ENCODE data around the gene BAHD1.

The BAHD1 gene

GRCh38 chr15:40436116-40436891, 4.4 kb upstream of the BAHD1 start:
- H3K23ac ChIP-seq (ENCODE audit: low read length): peak overlapping the region; percentile 57
- H2BK5ac ChIP-seq (ENCODE audit: low read length): peak overlapping the region; percentile 65
- peak overlapping the region; percentile 24 for H3K18ac ChIP-seq (ENCODE audit: low read length)
- peak overlapping the region; percentile 77 for H3K4ac ChIP-seq (ENCODE audit: low read depth, low read length)
- peak overlapping the region; percentile 55 for H2AK5ac ChIP-seq (ENCODE audit: low read length)
- no peaks in the 10 kb centered on the region for H3K79me1 ChIP-seq (ENCODE audit: low read length)
- H3K4me3 ChIP-seq (ENCODE audit: low read length): peak overlapping the region; percentile 74
- peak overlapping the region; percentile 97 for H3K56ac ChIP-seq (ENCODE audit: low read length)
- H2BK120ac ChIP-seq (ENCODE audit: low read depth, low read length): no peak overlapping the region
- H3K4me1 ChIP-seq (ENCODE audit: control insufficient read depth, low read depth, low read length): peaks cover 26% of the 10 kb centered on the region
- H2BK15ac ChIP-seq (replicated peaks; ENCODE audit: low read depth): no peak overlapping the region
- H3K4me2 ChIP-seq (ENCODE audit: low read length): peak overlapping the region; percentile 99
- no peak overlapping the region for H4K8ac ChIP-seq (ENCODE audit: low read depth, low read length)
- H3K36me3 ChIP-seq (ENCODE audit: control insufficient read depth, insufficient read depth, low read length): no peaks in the 10 kb centered on the region
- no peak overlapping the region for H4K5ac ChIP-seq (ENCODE audit: low read length)
- peak overlapping the region; percentile 87 for H3K9ac ChIP-seq (ENCODE audit: low read length)
- no peak overlapping the region for H3K27ac ChIP-seq (ENCODE audit: low read depth, low read length)
- H3K27me3 ChIP-seq (ENCODE audit: insufficient read depth, low read length, poor library complexity): no peaks in the 10 kb centered on the region
- DNase-seq: no peak
- H3K79me2 ChIP-seq (ENCODE audit: control insufficient read depth, insufficient read depth, low read length): peaks cover 1% of the 10 kb centered on the region
- WGBS (ENCODE audit: extremely low coverage, insufficient coverage, low lambda C conversion rate): no CpG with 5 or more reads among the region's 39 CpGs

GRCh38 chr15:40436892-40437751, 3.6 kb upstream of the BAHD1 start:
- Histone ChIP-seq H2AK5ac (ENCODE audit: low read length) (peak overlapping the region; percentile 55), H3K4me2 (ENCODE audit: low read length) (peak overlapping the region; percentile 99), H3K27ac (ENCODE audit: low read depth, low read length) (no peak overlapping the region), H2BK15ac (replicated peaks; ENCODE audit: low read depth) (no peak overlapping the region), H3K4me1 (ENCODE audit: control insufficient read depth, low read depth, low read length) (peaks cover 26% of the 10 kb centered on the region), H3K4ac (ENCODE audit: low read depth, low read length) (peak overlapping the region; percentile 19), H3K36me3 (ENCODE audit: control insufficient read depth, insufficient read depth, low read length) (no peaks in the 10 kb centered on the region), H3K4me3 (ENCODE audit: low read length) (peak overlapping the region; percentile 74), H3K18ac (ENCODE audit: low read length) (peak overlapping the region; percentile 24), H3K79me2 (ENCODE audit: control insufficient read depth, insufficient read depth, low read length) (peaks cover 9% of the 10 kb centered on the region), H3K56ac (ENCODE audit: low read length) (peak overlapping the region; percentile 97), H4K8ac (ENCODE audit: low read depth, low read length) (no peak overlapping the region), H2BK120ac (ENCODE audit: low read depth, low read length) (no peak overlapping the region), H3K9ac (ENCODE audit: low read length) (peak overlapping the region; percentile 87), H3K23ac (ENCODE audit: low read length) (peak overlapping the region; percentile 72), H3K79me1 (ENCODE audit: low read length) (no peaks in the 10 kb centered on the region), H4K5ac (ENCODE audit: low read length) (no peak overlapping the region), H2BK5ac (ENCODE audit: low read length) (peak overlapping the region; percentile 65), H3K27me3 (ENCODE audit: insufficient read depth, low read length, poor library complexity) (no peaks in the 10 kb centered on the region)
- DNase-seq: peak; percentile 80
- WGBS (ENCODE audit: extremely low coverage, insufficient coverage, low lambda C conversion rate): no CpG with 5 or more reads among the region's 17 CpGs

- Histone ChIP-seq H2BK5ac (ENCODE audit: low read length) (no peak overlapping the region), H3K79me2 (ENCODE audit: control insufficient read depth, insufficient read depth, low read length) (peaks cover 18% of the 10 kb centered on the region), H3K18ac (ENCODE audit: low read length) (no peak overlapping the region), H3K36me3 (ENCODE audit: control insufficient read depth, insufficient read depth, low read length) (no peaks in the 10 kb centered on the region), H3K4me3 (ENCODE audit: low read length) (peak overlapping the region; percentile 2), H3K27me3 (ENCODE audit: insufficient read depth, low read length, poor library complexity) (no peaks in the 10 kb centered on the region), H2BK15ac (replicated peaks; ENCODE audit: low read depth) (no peak overlapping the region), H2BK120ac (ENCODE audit: low read depth, low read length) (no peak overlapping the region), H3K23ac (ENCODE audit: low read length) (peak overlapping the region; percentile 72), H3K79me1 (ENCODE audit: low read length) (peaks cover 3% of the 10 kb centered on the region), H3K4me1 (ENCODE audit: control insufficient read depth, low read depth, low read length) (peaks cover 28% of the 10 kb centered on the region), H4K8ac (ENCODE audit: low read depth, low read length) (no peak overlapping the region), H3K27ac (ENCODE audit: low read depth, low read length) (no peak overlapping the region), H3K56ac (ENCODE audit: low read length) (peak overlapping the region; percentile 98), H3K4me2 (ENCODE audit: low read length) (peak overlapping the region; percentile 99), H3K4ac (ENCODE audit: low read depth, low read length) (no peak overlapping the region), H4K5ac (ENCODE audit: low read length) (no peak overlapping the region), H2AK5ac (ENCODE audit: low read length) (peak overlapping the region; percentile 38), H3K9ac (ENCODE audit: low read length) (peak overlapping the region; percentile 87)
- no CpG with 5 or more reads among the region's 21 CpGs for WGBS (ENCODE audit: extremely low coverage, insufficient coverage, low lambda C conversion rate)
- DNase-seq: no peak
These were observed 2.7 kb upstream of the BAHD1 start for GRCh38 chr15:40437752-40438687.

GRCh38 chr15:40438712-40439111, 2.0 kb upstream of the BAHD1 start:
- peaks cover 34% of the 10 kb centered on the region for H3K4me1 ChIP-seq (ENCODE audit: control insufficient read depth, low read depth, low read length)
- H3K36me3 ChIP-seq (ENCODE audit: control insufficient read depth, insufficient read depth, low read length): no peaks in the 10 kb centered on the region
- H3K79me2 ChIP-seq (ENCODE audit: control insufficient read depth, insufficient read depth, low read length): peaks cover 25% of the 10 kb centered on the region
- no peak overlapping the region for H4K8ac ChIP-seq (ENCODE audit: low read depth, low read length)
- no peak overlapping the region for H2BK15ac ChIP-seq (replicated peaks; ENCODE audit: low read depth)
- H2AK5ac ChIP-seq (ENCODE audit: low read length): peak overlapping the region; percentile 37
- peak overlapping the region; percentile 73 for H3K9ac ChIP-seq (ENCODE audit: low read length)
- peak overlapping the region; percentile 98 for H3K56ac ChIP-seq (ENCODE audit: low read length)
- H3K79me1 ChIP-seq (ENCODE audit: low read length): peaks cover 8% of the 10 kb centered on the region
- H3K18ac ChIP-seq (ENCODE audit: low read length): no peak overlapping the region
- H2BK5ac ChIP-seq (ENCODE audit: low read length): no peak overlapping the region
- H3K4ac ChIP-seq (ENCODE audit: low read depth, low read length): peak overlapping the region; percentile 49
- H3K27ac ChIP-seq (ENCODE audit: low read depth, low read length): peak overlapping the region; percentile 86
- H3K4me3 ChIP-seq (ENCODE audit: low read length): no peak overlapping the region
- no peak overlapping the region for H3K23ac ChIP-seq (ENCODE audit: low read length)
- H2BK120ac ChIP-seq (ENCODE audit: low read depth, low read length): no peak overlapping the region
- DNase-seq: no peak
- peak overlapping the region; percentile 10 for H3K4me2 ChIP-seq (ENCODE audit: low read length)
- H4K5ac ChIP-seq (ENCODE audit: low read length): no peak overlapping the region
- WGBS (ENCODE audit: extremely low coverage, insufficient coverage, low lambda C conversion rate): no CpG with 5 or more reads among the region's 12 CpGs
- H3K27me3 ChIP-seq (ENCODE audit: insufficient read depth, low read length, poor library complexity): no peaks in the 10 kb centered on the region

- H3K27ac ChIP-seq (ENCODE audit: low read depth, low read length): peak overlapping the region; percentile 86
These were observed 1.2 kb upstream of the BAHD1 start for GRCh38 chr15:40439461-40439959.

More at GRCh38 chr15:40439461-40439959, 1.2 kb upstream of the BAHD1 start:
- no CpG with 5 or more reads among the region's 15 CpGs for WGBS (ENCODE audit: extremely low coverage, insufficient coverage, low lambda C conversion rate)
- Histone ChIP-seq H3K23ac (ENCODE audit: low read length) (peak overlapping the region; percentile 68), H3K27me3 (ENCODE audit: insufficient read depth, low read length, poor library complexity) (no peaks in the 10 kb centered on the region), H3K56ac (ENCODE audit: low read length) (peak overlapping the region; percentile 98), H2BK120ac (ENCODE audit: low read depth, low read length) (no peak overlapping the region), H3K4me1 (ENCODE audit: control insufficient read depth, low read depth, low read length) (peaks cover 42% of the 10 kb centered on the region), H2BK15ac (replicated peaks; ENCODE audit: low read depth) (no peak overlapping the region), H4K5ac (ENCODE audit: low read length) (no peak overlapping the region), H3K36me3 (ENCODE audit: control insufficient read depth, insufficient read depth, low read length) (no peaks in the 10 kb centered on the region), H3K4ac (ENCODE audit: low read depth, low read length) (peak overlapping the region; percentile 82), H2BK5ac (ENCODE audit: low read length) (peak overlapping the region; percentile 86), H3K18ac (ENCODE audit: low read length) (peak overlapping the region; percentile 31), H3K79me2 (ENCODE audit: control insufficient read depth, insufficient read depth, low read length) (peaks cover 33% of the 10 kb centered on the region), H2AK5ac (ENCODE audit: low read length) (peak overlapping the region; percentile 48), H3K9ac (ENCODE audit: low read length) (peak overlapping the region; percentile 73), H3K4me2 (ENCODE audit: low read length) (peak overlapping the region; percentile 43), H3K4me3 (ENCODE audit: low read length) (peak overlapping the region; percentile 52), H4K8ac (ENCODE audit: low read depth, low read length) (no peak overlapping the region), H3K79me1 (ENCODE audit: low read length) (peaks cover 15% of the 10 kb centered on the region)
- DNase-seq: peak; percentile 95

All from mesendoderm (in vitro differentiated cells).